MM.1S (cell line): ENCODE results near the gene ATOH8.

Source experiments
- CTCF ChIP-seq: fragments of 300-600 bp; sonication (generic); IDR thresholded peaks from 2 replicates; pipeline ENCODE4 v1.5.1; 2016; ENCODE audit warnings: antibody characterized with exemption, low read length, mixed read lengths
- EZH2 ChIP-seq: fragments of 300-600 bp; sonication (generic); optimal IDR thresholded peaks from 2 replicates; pipeline ENCODE3; 2017; ENCODE audit warnings: low read depth, mild to moderate bottlenecking, antibody characterized with exemption, low read length, mixed read lengths

- TF ChIP-seq CTCF = no peak
- TF ChIP-seq EZH2 = no peak
Measured at GRCh38 chr2:85753525-85754312, at the start of gene ATOH8.
